Caco-2 (cell line): ENCODE data around the gene STAT5B. TPM values are rescaled to one million over a fixed set of nuclear protein-coding genes. Genes with fewer than 3 reads are reported as not detected.

Experiments
- BruUV-seq: library from RNA; stranded (reverse); fragments of 400-500 nt; replicated peaks from 2 replicates; lab custom pipeline; 2021; lab: Mats Ljungman, UMichigan
- CTCF ChIA-PET: fragments of 300-600 bp; sonication (Branson Sonifier 250); formaldehyde crosslinking; loops from one replicate; lab custom pipeline; 2022; ENCODE audit warnings: antibody characterized with exemption; lab: Charles Lee
- POLR2A ChIA-PET: fragments of 300-600 bp; sonication (Branson Sonifier 250); formaldehyde crosslinking; loops from one replicate; lab custom pipeline; 2022; ENCODE audit warnings: antibody characterized with exemption; lab: Charles Lee
- DNase-seq, 2 experiments: peaks; one replicate each; pipeline versions ENCODE4 v3.0.0 to v3.0.0-alpha.2; 2020 to 2022
- H3K27me3 ChIP-seq: replicated peaks from 2 replicates; pipeline ENCODE4 v1.6.0; 2011; ENCODE audit warnings: low read length; ENCODE audit not compliant: control insufficient read depth, insufficient read depth
- H3K36me3 ChIP-seq: 2 replicates; pipeline ENCODE4 v1.5.1; 2011; ENCODE audit warnings: low read length; ENCODE audit not compliant: control insufficient read depth, insufficient read depth
- H3K4me1 ChIP-seq: fragments of 250-450 bp; sonication (Bioruptor Pico); 2 replicates; pipeline ENCODE4 v1.5.1; 2020; ENCODE audit warnings: mild to moderate bottlenecking
- H3K4me3 ChIP-seq: 2 replicates; pipeline ENCODE4 v1.5.1; 2011; ENCODE audit warnings: low read depth, mild to moderate bottlenecking, control low read depth, low read length
- H3K9me3 ChIP-seq: fragments of 250-450 bp; sonication (Bioruptor Pico); 2 replicates; pipeline ENCODE4 v1.5.1; 2020; ENCODE audit warnings: mild to moderate bottlenecking, moderate library complexity
- H3K27ac Mint-ChIP-seq: one replicate; pipeline ENCODE4 v1.8.0; 2022; ENCODE audit warnings: mixed read lengths; ENCODE audit not compliant: unreplicated experiment
- H3K27me3 Mint-ChIP-seq: one replicate; pipeline ENCODE4 v1.8.0; 2022; ENCODE audit warnings: mixed read lengths; ENCODE audit not compliant: insufficient read depth, unreplicated experiment
- H3K36me3 Mint-ChIP-seq: one replicate; pipeline ENCODE4 v1.8.0; 2022; ENCODE audit warnings: mild to moderate bottlenecking, mixed read lengths; ENCODE audit not compliant: insufficient read depth, unreplicated experiment
- H3K4me1 Mint-ChIP-seq: one replicate; pipeline ENCODE4 v1.8.0; 2022; ENCODE audit warnings: low read depth, mixed read lengths; ENCODE audit not compliant: unreplicated experiment
- H3K4me3 Mint-ChIP-seq: one replicate; pipeline ENCODE4 v1.8.0; 2022; ENCODE audit warnings: mild to moderate bottlenecking, moderate library complexity, mixed read lengths; ENCODE audit not compliant: unreplicated experiment
- H3K9me3 Mint-ChIP-seq: one replicate; pipeline ENCODE4 v1.8.0; 2022; ENCODE audit warnings: mixed read lengths; ENCODE audit not compliant: unreplicated experiment
- CTCF ChIP-seq, 2 experiments: fragments of 200-600 bp in 1 of 2; IDR thresholded peaks; 1 replicate in 1 of 2; 2 replicates in 1 of 2; pipeline versions ENCODE4 v1.5.1 to v1.8.0; 2011 to 2022; ENCODE audit warnings: antibody characterized with exemption in 1 of 2, control low read depth in 1 of 2, inconsistent platforms in 1 of 2, low read depth in 1 of 2, low read length in 1 of 2, mild to moderate bottlenecking in 1 of 2, moderate library complexity in 1 of 2; ENCODE audit not compliant: insufficient read depth in 1 of 2, severe bottlenecking in 1 of 2, unreplicated experiment in 1 of 2
- intact Hi-C: fragments of 100-400 bp; cut with micrococcal nuclease; formaldehyde crosslinking; loops from one replicate; pipeline ENCODE4 v1.10.0; 2022; ENCODE audit not compliant: unreplicated experiment
- total RNA-seq: library from RNA; stranded (reverse); gene quantifications from 2 replicates; pipeline ENCODE4 v1.2.3, GENCODE V29; 2022

STAT5B gene
- total RNA-seq, 1 experiment from 2014 or later: 46.9 TPM

GRCh38 chr17:42199416-42200011 lies 76.7 kb downstream of the STAT5B start:
- no peak overlapping the region for H3K4me3 Mint-ChIP-seq
- no peak for DNase-seq
- TF ChIP-seq CTCF (IDR thresholded peaks at IDR 0.05; ENCODE audit: insufficient read depth in 1 of 2, low read depth in 1 of 2, low read length in 1 of 2, severe bottlenecking in 1 of 2, unreplicated experiment in 1 of 2): no peak
- H3K36me3 ChIP-seq: no peaks in the 10 kb centered on the region; the same call in 1 of the 2 replicates
- no peaks in the 10 kb centered on the region for H3K9me3 ChIP-seq
- H3K27ac Mint-ChIP-seq: no peak overlapping the region
- H3K4me1 Mint-ChIP-seq: peaks cover 16% of the 10 kb centered on the region
- H3K4me1 ChIP-seq: peaks cover 16% of the 10 kb centered on the region
- H3K36me3 Mint-ChIP-seq: peaks cover 40% of the 10 kb centered on the region
- intact Hi-C loops: no loop called here
- no peaks in the 10 kb centered on the region for H3K27me3 ChIP-seq
- no peaks in the 10 kb centered on the region for H3K9me3 Mint-ChIP-seq
- no TSS peak for BruUV-seq
- POLR2A ChIA-PET: no interaction called here
- H3K27me3 Mint-ChIP-seq: no peaks in the 10 kb centered on the region
- CTCF ChIA-PET: interaction anchor here (0.5 to 1.8 kb wide), 2 partner anchors 15 to 33 kb away, joined by 8 to 10 read pairs; partner anchors contain the start of gene HCRT
- H3K4me3 ChIP-seq: no peak overlapping the region

- Mint-ChIP-seq H3K27ac (no peak overlapping the region), H3K4me1 (peaks cover 22% of the 10 kb centered on the region), H3K36me3 (peaks cover 35% of the 10 kb centered on the region), H3K9me3 (no peaks in the 10 kb centered on the region), H3K27me3 (no peaks in the 10 kb centered on the region), H3K4me3 (no peak overlapping the region)
- POLR2A ChIA-PET: no interaction called here
- CTCF ChIA-PET: no interaction called here
- TF ChIP-seq CTCF (IDR thresholded peaks at IDR 0.05; ENCODE audit: insufficient read depth in 1 of 2, low read depth in 1 of 2, low read length in 1 of 2, severe bottlenecking in 1 of 2, unreplicated experiment in 1 of 2): no peak
- intact Hi-C loops: no loop called here
- H3K27me3 ChIP-seq: no peaks in the 10 kb centered on the region
- no peak for DNase-seq
- H3K4me1 ChIP-seq: peaks cover 17% of the 10 kb centered on the region
- H3K36me3 ChIP-seq: no peaks in the 10 kb centered on the region; the same call in 1 of the 2 replicates
- H3K9me3 ChIP-seq: no peaks in the 10 kb centered on the region
- H3K4me3 ChIP-seq: no peak overlapping the region
- BruUV-seq: no TSS peak
Observed at GRCh38 chr17:42198897-42199296, 77.3 kb downstream of the STAT5B start.

GRCh38 chr17:42197564-42198156 lies 78.5 kb downstream of the STAT5B start:
- H3K36me3 ChIP-seq: no peaks in the 10 kb centered on the region; the same call in 1 of the 2 replicates
- H3K9me3 ChIP-seq: no peaks in the 10 kb centered on the region
- H3K4me1 Mint-ChIP-seq: peaks cover 30% of the 10 kb centered on the region
- TF ChIP-seq CTCF (IDR thresholded peaks at IDR 0.05; ENCODE audit: insufficient read depth in 1 of 2, low read depth in 1 of 2, low read length in 1 of 2, severe bottlenecking in 1 of 2, unreplicated experiment in 1 of 2): no peak
- no peaks in the 10 kb centered on the region for H3K9me3 Mint-ChIP-seq
- DNase-seq: no peak
- ChIA-PET CTCF (no interaction called here), POLR2A (no interaction called here)
- intact Hi-C loops: no loop called here
- H3K27me3 Mint-ChIP-seq: no peaks in the 10 kb centered on the region
- peaks cover 23% of the 10 kb centered on the region for H3K4me1 ChIP-seq
- no peaks in the 10 kb centered on the region for H3K27me3 ChIP-seq
- no peak overlapping the region for H3K4me3 Mint-ChIP-seq
- no peak overlapping the region for H3K27ac Mint-ChIP-seq
- H3K4me3 ChIP-seq: no peak overlapping the region
- BruUV-seq: no TSS peak
- peaks cover 24% of the 10 kb centered on the region for H3K36me3 Mint-ChIP-seq
